Measurements from ENCODE around the gene SLC11A2.
"Not testable (repeated sequence)": the region's sequence is repeated elsewhere in the genome, so short reads cannot be mapped to it uniquely, and the experiment has no call there.

SLC11A2 gene

DNA sequence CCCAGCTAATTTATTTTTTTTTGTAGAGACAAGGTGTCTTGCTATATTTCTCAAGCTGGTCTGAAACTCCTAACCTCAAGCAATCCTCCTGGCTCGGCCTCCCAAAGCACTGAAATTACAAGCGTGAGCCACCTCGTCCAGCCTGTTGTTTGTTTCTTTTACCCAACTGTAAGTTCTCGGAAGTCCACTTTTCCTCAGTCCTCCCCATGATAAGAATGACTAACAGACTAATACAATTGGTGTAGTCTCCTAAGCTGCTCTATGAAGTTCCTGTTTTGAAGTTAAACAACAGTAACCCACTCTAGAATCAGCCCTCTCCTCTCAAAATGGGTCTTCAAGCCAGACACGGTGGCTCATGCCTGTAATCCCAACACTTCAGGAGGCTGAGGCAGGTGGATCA, 37.3 kb downstream of the SLC11A2 start:
- no peak for DNase-seq

DNA sequence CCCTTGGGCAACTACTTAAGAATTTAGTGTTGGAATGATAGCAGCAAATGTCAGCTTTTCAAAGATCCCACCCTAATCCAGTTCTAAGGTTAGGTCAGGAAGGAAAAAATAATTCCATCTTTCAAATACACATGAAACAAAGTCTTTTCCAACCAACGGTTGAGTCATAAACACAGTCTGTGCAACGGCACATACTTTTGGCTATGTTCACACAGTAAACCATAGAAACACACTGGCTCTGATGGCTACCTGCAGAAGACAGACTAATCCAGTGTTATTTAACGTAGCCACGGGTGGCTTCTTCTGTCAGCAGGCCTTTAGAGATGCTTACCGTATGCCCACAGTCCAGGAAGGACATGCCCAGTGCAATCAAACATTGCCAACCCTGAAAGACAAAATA, 38.1 kb downstream of the SLC11A2 start:
- DNase-seq, result no peak

DNA sequence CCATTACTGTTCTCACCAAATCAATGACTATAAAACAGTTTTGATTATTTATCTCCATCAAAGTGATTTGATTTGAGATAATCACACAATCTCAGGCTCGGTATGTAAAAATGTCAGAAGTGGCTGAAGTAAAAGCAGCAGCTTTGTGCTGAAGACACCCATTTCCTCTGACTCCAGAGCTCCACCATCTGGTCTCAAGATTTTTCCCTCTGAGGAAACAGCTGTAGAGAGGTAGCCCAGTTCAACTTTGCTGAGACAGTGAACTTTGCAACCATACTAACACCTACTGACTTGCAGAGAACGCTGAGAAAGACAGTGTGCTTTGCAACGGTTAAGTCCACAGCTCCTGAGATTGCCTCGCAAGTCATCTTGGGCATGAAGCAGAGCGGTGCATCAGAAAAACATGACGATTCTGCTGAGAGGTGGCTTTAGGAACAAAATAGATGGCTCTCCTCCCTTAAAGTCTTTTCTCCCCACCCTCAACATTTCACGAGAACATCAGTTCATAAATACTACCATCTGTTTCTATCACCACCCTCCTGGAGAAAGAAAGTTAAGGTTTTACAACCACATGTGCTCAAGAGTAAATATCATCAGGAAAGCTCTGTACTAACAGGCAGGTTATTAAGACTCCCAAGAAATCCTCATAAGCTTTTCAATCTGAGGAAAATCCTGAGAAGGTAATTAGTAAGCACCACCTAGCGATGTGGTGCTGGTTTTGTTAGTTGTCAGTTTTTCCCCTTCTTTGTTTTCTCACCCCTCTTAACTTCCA, 39.0 kb downstream of the SLC11A2 start:
- no peak for DNase-seq

DNA sequence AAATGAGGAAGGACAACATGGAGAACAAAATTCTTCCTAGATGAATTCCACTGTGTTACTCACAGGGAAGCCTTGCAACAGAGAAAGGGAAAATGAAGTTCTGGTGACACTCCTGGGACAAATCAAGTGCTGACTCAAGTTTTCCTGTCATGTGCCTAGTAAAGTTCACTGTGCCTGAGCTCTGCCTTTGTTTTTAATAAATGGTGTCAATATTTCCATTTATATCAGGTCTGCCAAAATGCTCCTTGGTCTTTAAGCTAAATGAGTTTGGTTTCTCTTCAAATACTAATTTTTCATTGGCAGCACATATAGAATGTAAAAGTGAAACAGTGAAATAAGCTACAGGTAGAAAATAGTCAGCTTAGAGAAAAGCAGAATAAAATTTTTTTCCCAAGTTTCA, 40.9 kb downstream of the SLC11A2 start:
- DNase-seq, result no peak

DNA sequence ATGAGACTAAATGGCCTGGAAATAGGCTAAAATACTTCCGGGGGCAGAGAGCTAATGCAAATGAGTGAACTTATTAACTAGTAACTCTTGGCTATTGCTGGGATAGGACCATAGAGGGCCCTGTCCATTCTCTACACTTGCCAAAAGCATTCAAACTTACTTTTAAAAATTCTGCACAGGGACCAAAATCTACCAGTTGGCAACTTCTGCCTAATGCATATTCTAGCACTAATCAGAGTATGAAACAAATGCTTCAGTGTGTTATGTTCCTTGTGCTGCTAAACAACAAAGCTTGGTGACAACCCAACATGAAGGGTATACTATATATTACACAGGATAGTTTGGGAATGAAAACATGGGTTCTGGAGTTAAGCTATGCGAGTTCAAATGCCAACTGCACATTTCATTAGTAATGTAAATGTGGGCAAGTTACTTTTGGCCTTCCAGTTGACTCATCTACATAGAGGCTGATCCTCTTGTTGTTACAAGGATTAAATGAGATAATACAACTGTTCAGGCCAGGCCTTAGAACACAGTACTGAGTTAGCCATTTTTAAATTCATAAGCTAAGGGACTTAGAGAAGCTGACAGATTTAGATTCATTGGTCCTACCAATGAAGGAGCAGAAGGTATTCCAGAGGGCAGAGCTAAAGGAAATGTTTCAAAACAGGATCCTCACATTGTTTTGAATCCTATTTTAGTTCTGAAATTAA, 41.4 kb downstream of the SLC11A2 start:
- DNase-seq, result no peak

DNA sequence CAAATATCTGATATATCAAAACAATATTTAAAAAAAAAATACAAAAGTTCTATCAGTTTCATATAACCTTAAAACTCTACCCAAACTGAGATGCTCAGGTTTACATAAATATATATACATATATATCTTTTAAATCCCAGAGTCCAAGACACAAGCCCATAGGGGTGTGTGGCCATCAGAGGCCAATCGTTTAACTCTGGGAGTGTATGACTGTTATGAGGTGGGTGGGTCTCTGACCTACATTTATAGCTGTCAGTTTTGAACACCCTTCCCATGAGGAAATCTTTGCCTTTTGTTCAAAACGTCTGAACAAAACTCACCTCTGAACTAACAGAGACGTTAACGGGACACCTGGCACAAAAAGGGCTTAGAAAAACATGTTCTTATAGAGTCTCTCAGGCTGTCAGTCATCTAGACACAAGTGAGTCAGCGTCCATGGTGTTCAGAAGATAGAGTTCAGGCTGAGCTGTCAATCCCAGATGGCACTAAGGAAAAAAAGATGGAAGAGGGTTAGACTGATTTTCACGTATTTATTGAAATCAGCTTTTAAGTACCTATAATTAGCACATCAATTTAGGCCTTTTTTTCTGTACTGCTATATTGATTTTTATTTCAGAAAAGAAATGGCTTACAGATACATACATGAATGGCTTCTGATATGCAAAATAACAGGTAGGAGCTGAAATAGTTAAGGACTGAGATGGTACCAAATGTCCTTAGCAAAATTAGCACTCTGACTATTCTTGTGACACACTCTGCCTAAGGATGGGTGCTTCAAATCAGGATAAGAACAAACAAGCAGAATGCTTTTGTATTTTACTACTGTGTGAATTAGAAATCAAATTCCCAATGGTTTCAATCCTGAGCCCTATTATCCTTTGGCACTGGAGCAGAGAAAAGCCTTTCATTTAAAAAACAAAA, 44.6 kb downstream of the SLC11A2 start:
- no peak for DNase-seq

DNA sequence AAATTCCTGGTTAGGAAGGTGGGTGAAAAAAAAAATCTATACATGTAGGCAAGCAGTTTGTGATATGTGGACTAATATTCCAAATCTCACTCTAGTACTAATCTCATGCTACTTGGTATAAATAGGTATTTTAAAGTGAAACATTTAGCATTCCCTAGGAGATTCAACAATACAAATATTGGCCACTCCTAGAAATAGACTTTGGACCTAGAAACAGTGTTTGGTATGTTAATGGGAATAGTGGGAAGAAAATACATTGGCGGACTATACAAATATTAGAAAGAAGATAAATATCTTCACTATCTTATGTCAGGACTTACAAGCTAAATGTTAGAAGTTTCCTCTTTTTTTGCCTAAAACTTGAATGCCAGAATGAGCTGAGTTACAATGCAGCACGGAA, 45.6 kb downstream of the SLC11A2 start:
- no peak for DNase-seq

DNA sequence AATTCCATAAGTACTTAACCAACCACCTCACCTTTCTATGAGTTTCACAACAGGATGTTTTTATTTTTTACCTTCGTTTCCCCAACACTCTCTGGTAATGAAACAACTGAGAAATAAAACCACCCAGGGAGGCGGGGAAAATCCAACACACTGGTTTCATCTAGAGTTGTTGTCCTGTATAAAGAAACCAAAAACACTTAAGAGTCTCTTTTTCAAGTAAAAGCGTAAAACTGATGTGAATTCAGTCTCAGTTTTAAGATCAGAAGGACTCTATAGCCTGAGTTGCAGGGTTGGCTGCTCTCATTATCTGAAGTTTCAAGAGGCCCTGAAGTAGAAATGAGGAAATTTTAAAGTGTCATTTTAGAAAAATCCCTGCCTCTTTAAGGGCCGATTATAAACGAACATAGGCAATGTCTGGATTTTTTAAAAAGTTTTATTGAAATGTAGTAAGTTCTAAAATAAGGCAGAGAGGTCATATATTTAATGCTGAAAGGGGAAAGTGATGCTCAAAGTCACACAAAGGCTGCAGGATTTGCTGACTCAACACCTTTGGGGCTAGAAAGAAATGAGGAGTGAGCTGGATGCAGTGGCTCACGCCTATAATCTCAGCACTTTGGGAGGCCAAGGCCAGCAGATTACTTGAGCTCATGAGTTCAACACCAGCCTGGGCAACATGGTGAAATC, 46.7 kb downstream of the SLC11A2 start:
- no peak for DNase-seq

DNA sequence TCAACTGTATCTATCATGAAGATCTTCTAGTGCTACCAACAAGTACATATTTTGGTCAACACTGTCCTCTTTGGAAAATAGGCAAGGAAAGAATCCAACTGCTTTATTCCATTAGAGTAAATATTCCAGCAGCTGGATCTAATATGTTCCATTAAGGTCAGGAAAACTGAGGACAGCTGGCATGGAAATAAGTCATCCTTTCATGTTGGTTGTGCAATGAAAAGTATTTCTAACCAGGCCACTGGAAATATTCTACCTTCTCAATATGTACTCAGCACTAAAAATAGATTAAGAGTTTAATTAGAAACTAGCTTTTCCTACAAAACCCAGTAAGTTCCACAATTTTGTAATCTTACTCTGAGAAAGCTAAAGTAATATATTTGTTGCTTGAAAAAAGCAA, 54.2 kb downstream of the SLC11A2 start:
- DNase-seq, result no peak

DNA sequence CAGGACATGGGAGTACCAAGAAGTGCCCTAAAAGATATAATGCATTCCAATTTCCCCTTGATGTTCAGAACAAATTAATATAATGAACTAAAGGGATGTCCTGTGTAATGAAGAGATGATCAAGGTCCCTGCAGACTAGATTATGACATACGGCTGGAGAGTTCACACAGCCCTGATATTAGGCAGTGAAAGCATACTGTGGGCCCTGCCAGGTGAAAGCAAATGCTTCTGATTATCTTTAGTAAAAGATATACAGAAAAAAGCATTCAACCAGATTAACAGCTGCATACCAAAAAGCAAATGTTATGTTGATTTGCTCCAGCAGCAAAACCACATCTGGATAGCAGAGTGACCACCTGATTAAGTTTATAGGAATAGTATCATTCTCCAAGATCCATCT, 61.8 kb downstream of the SLC11A2 start:
- DNase-seq, result no peak

DNA sequence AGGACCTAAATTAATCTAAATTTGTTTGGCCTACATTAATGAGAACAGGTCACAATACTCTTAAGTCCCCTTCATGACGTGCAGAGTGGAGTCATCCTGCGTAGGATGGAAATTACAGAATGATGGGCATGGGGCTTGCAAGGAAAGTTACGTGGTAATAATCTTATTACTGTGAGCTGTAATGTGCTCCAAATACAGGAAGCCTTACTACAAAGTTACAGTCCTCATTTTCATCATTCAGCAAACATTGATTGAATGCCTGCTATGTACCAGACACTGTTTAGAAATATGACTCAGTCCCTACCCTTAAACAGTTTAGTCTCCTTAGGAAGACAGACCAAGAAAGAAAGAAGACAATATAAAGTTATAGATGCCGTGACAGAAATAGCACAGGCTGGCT, 64.5 kb downstream of the SLC11A2 start:
- no peak for DNase-seq

DNA sequence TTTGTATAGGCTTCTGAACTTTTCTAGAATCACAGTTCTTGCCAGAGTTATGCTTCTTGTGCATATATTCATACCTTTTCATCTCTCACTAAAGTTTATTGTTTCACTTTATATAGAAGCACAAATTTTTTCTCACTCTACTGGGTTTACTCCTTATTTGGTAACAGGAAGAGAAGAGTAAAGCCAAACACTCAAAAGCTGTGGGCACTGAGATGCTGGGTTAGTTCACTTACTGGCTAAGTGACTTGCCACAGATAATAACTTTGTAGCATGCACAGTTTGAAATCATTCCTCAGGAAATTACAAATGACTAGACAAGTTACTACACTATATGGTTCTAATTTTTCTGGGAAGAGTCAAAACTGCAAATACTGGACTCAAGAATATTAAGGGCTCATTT, 66.1 kb downstream of the SLC11A2 start:
- DNase-seq, result no peak

DNA sequence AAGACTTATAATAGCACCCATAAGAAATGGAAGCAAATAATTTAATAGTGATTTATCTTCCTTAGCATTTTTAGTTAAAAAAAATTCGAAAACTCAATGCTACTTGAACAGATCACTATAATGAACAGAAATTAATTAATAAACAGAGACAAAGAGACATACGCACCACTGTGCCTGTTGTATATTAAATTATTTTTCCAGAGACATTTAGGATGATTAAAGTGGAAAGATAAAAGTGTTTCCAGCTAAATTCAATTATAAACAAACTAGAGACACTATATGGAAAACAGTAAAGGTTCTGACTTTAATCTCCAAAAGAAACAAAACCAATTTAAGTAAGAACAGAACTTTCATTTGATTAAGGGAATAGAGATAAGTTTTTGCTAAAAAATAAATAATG, 70.5 kb downstream of the SLC11A2 start:
- no peak for DNase-seq

DNA sequence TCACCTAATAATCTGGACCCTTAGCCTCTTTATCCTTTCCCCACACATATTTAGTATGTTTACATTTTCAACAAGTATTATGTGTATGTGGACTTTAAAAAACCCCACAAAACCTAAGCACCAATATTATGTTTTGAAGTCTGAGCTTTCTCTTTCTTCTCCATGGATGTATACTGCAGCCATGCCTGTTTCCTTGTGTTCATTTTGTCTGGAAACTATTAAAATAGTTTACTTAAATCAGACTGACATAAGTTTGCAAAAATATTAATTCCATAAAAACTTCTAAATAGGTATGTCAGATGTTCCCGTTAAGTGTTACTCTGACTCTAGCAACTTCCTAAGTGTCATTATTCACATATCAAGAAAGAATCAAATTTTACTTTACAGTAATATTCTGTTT, 70.9 kb downstream of the SLC11A2 start:
- DNase-seq, result no peak

DNA sequence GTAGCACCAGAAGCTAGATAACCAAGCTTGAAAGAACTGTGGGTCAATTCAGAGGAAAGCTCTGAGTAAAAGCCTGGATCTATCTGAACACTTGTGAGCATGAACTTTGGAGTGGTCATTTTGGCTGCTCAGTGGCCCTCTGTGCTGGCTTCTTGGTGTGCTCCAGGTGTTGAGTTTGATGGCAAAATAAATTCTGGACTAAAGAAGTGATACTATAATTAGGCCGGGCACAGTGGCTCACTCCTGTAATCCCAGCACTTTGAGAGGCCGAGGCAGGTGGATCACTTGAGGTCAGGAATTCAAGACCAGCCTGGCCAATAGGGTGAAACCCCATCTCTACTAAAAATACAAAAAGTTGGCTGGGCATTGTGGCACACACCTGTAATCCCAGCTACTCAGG, 71.4 kb downstream of the SLC11A2 start:
- DNase-seq, result not testable (repeated sequence)

DNA sequence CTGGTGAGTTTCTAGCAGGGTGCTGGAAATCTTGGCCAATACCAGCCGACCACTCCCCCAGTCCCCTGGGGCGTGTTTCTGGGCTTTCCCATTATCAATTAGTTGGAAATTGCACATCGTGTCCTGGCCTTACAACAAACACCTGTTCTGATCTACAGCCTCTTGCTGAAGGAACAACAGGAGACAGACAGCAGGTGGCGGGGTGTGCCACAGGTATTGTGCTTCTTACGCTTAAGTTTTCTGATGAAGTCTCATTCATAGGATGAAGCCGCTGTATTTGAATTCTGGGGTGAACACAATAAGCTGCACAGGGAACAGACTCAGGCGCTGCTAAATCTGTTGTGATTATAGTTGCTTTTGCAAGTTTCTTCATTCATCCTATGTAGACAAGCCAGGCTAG, 73.1 kb downstream of the SLC11A2 start:
- DNase-seq, result no peak

DNA sequence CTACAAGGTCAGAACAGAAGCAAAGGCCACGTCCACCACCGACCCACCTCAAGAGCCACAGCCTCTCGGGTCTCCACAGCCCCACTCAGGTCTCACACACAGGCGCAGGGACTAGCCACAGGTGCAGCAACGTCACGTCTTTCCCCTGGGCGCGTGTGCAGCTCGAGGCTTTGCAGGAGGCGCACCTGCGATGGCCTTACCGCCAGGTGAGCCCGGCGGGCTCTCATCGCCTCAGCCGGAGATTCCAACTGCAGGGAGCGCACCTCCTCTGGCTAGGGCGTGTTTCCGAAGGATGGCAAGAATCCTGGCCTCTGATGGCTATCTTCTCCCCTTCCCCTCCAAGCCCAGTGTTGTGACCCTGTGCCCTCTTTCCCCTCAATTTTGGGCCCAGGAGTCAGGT, 73.7 kb downstream of the SLC11A2 start, which contains the start of gene HIGD1C:
Gene HIGD1C, plus strand, starts transcription at position 35 of the 400 bp plus-strand sequence. CDS start 1,455 bp downstream, outside the sequence.
- no peak for DNase-seq

DNA sequence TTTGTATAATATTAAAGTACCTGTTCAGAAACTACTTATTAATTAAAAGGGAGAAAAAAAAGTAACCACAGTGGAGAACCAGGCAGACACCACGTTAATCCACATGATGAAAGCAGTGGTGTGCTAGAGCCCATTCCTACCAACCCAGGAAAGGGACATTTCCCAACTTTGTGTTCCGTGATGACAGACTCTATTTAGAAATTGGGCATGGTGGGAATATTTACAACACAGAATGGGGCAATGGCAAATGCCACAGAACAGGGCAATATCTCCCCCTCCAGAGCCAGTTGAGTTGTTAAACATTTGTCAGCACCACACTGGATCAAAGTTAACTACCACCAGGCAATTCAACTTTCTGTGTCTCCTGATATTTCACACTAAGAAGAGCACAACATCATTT, 75.1 kb downstream of the SLC11A2 start:
- DNase-seq, result no peak

DNA sequence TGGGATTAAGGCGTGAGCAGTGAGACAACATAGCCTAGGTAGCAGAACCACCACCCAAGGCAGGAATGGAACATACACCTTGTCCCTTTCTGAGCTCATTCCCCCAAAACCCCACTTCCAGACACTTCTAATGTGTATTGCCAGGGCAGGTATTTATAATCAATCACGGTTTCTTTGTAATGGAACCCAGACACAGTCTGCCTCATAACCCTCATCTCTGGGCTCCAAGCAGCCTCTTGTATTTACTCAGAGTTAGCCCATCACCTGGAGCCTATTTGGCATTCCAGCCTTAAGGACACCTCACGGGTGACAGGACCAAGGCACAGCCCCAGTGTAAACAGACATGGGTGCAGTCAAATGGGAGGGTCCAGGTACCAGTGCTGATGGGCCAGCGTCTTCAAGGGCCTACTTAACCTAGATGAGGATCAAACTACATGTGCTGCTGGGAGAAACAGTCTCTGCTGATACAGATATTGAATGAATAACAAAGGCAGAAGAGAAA, 76.3 kb downstream of the SLC11A2 start:
- DNase-seq, result no peak

DNA sequence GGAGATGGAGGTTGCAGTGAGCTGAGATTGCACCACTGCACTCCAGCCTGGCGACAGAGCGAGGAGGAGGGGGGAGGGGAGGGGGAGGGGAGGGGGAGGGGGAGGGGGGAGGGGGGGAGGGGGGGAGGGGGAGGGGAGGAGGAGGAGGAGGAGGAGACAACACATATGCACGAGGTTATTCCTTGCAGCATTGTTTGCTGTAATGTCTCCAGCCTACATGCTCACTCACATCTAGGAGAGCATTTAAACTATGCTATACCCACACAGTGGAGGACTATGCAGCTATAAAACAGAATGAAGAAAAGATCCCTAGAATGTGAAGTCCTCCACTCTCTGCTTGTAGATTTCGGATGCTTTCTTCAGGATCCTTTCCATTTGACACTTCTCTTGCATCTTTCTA, 77.4 kb downstream of the SLC11A2 start:
- DNase-seq, result no peak

DNA sequence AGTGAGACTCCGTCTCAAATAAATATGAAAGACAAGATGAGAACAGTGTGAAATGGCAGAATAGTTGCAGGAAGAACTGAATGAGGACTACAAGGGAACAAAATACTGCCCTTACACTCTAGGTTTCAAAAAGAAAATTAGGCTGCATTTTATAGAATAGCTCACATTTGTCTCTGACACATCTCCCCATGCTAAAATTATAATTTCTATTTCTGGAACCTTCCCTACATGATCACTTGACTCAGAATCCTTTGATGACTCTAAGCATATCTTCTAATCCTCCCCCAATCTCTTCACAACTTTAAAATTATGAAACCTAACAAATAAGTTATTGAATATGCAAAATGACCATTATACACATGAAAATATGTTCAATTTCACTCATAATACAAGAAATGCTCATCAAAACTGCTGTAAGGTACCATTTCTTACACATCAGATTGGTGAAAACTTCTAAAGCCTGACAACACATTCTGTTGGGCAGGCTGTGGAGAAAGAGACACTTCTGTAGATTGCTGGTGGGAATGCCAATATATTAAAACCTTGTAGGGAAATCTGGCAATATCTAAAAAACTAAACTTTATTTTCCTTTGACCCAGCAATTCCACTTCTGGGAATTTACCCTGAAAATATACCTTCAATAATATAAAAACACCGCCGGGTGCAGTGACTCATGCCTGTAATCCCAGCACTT, 78.1 kb downstream of the SLC11A2 start:
- DNase-seq, result no peak

DNA sequence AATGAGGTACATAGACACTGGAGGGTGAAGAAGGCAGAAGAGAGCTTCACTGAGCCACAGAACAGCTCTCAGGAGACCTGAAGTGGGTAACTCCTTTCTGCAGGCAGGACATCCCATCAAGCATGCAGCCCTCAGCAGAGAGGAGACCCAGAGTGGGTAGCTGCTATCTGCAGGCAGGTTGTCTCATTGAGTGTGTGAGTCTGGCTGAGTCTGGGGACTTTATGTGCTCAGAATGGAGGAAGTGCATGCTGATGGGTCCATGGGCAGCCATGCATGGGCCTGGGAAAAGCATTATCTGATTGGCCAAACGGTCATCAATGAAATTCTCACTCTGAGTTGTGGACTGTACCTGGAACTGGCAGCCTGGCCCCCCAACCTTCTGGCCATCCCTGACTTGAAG, 88.5 kb downstream of the SLC11A2 start:
- no peak for DNase-seq
